ENCODE data around the gene SPINK5. TPM values are rescaled to one million over a fixed set of nuclear protein-coding genes. Genes with fewer than 3 reads are reported as not detected.

The SPINK5 gene, protein sequence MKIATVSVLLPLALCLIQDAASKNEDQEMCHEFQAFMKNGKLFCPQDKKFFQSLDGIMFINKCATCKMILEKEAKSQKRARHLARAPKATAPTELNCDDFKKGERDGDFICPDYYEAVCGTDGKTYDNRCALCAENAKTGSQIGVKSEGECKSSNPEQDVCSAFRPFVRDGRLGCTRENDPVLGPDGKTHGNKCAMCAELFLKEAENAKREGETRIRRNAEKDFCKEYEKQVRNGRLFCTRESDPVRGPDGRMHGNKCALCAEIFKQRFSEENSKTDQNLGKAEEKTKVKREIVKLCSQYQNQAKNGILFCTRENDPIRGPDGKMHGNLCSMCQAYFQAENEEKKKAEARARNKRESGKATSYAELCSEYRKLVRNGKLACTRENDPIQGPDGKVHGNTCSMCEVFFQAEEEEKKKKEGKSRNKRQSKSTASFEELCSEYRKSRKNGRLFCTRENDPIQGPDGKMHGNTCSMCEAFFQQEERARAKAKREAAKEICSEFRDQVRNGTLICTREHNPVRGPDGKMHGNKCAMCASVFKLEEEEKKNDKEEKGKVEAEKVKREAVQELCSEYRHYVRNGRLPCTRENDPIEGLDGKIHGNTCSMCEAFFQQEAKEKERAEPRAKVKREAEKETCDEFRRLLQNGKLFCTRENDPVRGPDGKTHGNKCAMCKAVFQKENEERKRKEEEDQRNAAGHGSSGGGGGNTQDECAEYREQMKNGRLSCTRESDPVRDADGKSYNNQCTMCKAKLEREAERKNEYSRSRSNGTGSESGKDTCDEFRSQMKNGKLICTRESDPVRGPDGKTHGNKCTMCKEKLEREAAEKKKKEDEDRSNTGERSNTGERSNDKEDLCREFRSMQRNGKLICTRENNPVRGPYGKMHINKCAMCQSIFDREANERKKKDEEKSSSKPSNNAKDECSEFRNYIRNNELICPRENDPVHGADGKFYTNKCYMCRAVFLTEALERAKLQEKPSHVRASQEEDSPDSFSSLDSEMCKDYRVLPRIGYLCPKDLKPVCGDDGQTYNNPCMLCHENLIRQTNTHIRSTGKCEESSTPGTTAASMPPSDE
- total RNA-seq (2014; rRNA removed) (not detected in 2 replicates), Bru-seq, nascent RNA (percentile 25 among the genes with signal in this experiment), BruChase-seq, experiment 1, labeled RNA remaining after a 6-hour chase (percentile 20 among the genes with signal in this experiment), BruChase-seq, experiment 2, labeled RNA remaining after a 2-hour chase (percentile 35 among the genes with signal in this experiment)
- long read RNA-seq, partial matches to known transcripts = 0 of 1 reads
- long read RNA-seq, other reads (novel, unspliced or antisense) = 1 of 1 reads

DNA sequence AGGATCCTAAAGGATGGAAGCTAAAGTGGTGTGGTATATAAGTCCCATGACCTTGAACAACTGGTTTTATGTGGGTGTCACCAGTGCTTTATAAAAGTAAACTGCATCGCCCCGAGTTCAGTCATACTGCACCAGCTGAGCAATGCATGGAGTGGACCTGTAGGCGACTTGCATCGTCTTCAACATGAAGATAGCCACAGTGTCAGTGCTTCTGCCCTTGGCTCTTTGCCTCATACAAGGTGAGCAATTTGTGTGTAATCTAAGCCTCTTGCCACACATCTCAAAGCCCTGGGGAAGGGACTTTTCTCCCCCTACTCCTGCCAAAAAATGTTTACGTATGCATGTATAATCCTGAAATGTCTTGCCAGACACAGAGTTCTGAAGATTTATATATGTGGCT lies at the start of gene SPINK5:
SPINK5 (plus strand) TSS at position 120 of the 400 bp plus-strand sequence; CDS start at position 185, 65 bp downstream.
- Histone ChIP-seq H4K20me1 (ENCODE audit: low read length) (no peaks in the 10 kb centered on the region), H3K27ac (ENCODE audit: low read length) (no peak within 1 kb of the TSS), H3K4me1 (ENCODE audit: insufficient read depth, low read length) (peaks cover 3% of the 10 kb centered on the region; the same call in 1 of the 2 replicates), H3F3A (ENCODE audit: low read length, unreplicated experiment) (no peaks in the 10 kb centered on the region), H3K4me3 (ENCODE audit: low read length) (no peak within 1 kb of the TSS), H3K36me3 (ENCODE audit: low read depth, low read length) (no peaks in the 10 kb centered on the region), H3K27me3 (ENCODE audit: low read length) (no peaks in the 10 kb centered on the region), H3K79me2 (ENCODE audit: low read length) (no peaks in the 10 kb centered on the region), H2AFZ (ENCODE audit: low read length) (no peak within 1 kb of the TSS), H3K9me3 (ENCODE audit: low read length) (no peaks in the 10 kb centered on the region), H3K9me2 (replicated peaks; ENCODE audit: low read length) (no peaks in the 10 kb centered on the region), H3K4me2 (ENCODE audit: low read length) (no peak within 1 kb of the TSS), H3K9ac (ENCODE audit: low read length) (no peak within 1 kb of the TSS)
- DNase-seq = peak; percentile 20
- POLR2A ChIA-PET (ENCODE audit: unreplicated experiment) = no interaction called here
- CTCF ChIA-PET = no interaction called here
- no peak for ATAC-seq
- intact Hi-C loops (cut with micrococcal nuclease) = no loop called here
- TF ChIP-seq EZH2phosphoT487 (IDR thresholded peaks at IDR 0.05; ENCODE audit: borderline replicate concordance, low read length) (no peak), EZH2 (IDR thresholded peaks at IDR 0.05; ENCODE audit: low read length, unreplicated experiment) (no peak)
- TF ChIP-seq, protein P1, sequence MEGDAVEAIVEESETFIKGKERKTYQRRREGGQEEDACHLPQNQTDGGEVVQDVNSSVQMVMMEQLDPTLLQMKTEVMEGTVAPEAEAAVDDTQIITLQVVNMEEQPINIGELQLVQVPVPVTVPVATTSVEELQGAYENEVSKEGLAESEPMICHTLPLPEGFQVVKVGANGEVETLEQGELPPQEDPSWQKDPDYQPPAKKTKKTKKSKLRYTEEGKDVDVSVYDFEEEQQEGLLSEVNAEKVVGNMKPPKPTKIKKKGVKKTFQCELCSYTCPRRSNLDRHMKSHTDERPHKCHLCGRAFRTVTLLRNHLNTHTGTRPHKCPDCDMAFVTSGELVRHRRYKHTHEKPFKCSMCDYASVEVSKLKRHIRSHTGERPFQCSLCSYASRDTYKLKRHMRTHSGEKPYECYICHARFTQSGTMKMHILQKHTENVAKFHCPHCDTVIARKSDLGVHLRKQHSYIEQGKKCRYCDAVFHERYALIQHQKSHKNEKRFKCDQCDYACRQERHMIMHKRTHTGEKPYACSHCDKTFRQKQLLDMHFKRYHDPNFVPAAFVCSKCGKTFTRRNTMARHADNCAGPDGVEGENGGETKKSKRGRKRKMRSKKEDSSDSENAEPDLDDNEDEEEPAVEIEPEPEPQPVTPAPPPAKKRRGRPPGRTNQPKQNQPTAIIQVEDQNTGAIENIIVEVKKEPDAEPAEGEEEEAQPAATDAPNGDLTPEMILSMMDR (conservative IDR thresholded peaks at IDR 0.05; ENCODE audit: low read depth, low read length) = no peak
- no TSS peak for BruUV-seq (replicated peaks)

DNA sequence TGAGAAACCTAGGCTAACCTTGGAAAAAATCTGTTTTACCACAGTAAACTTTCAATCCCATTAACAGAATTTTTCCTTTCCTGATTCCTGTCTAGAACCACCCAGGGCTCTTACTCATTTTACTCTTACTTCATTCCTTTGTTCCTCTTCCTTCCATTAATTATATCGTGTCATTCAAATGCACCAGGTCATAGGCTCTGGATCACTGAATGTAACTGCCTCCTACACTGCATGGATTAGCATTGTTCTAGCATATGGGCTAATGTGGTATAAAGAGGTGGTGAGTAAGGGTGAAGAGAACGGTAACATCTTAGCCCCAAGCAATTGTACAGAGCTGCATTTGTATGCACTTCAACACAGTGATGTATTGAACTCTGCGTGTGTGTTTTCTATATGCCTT lies 49.5 kb upstream of the SPINK5 start:
- no peak overlapping the region for H3K4me3 ChIP-seq (ENCODE audit: low read length)
- H3K27me3 ChIP-seq (ENCODE audit: low read length) = no peaks in the 10 kb centered on the region
- no peaks in the 10 kb centered on the region for H3K79me2 ChIP-seq (ENCODE audit: low read length)
- no TSS peak for BruUV-seq (replicated peaks)
- H3K36me3 ChIP-seq (ENCODE audit: low read depth, low read length) = no peaks in the 10 kb centered on the region
- ATAC-seq (no peak), DNase-seq (peak; percentile 45)
- H4K20me1 ChIP-seq (ENCODE audit: low read length) = no peaks in the 10 kb centered on the region
- intact Hi-C loops (cut with micrococcal nuclease) = no loop called here
- ChIA-PET POLR2A (ENCODE audit: unreplicated experiment) (no interaction called here), CTCF (no interaction called here)
- H3K4me1 ChIP-seq (ENCODE audit: insufficient read depth, low read length) = peaks cover 51% of the 10 kb centered on the region
- no peak overlapping the region for H2AFZ ChIP-seq (ENCODE audit: low read length)
- TF ChIP-seq, protein P1 (conservative IDR thresholded peaks at IDR 0.05; ENCODE audit: low read depth, low read length) = no peak
- no peak for TF ChIP-seq EZH2 (IDR thresholded peaks at IDR 0.05; ENCODE audit: low read length, unreplicated experiment)
- TF ChIP-seq EZH2phosphoT487 (IDR thresholded peaks at IDR 0.05; ENCODE audit: borderline replicate concordance, low read length) = no peak
- H3K9ac ChIP-seq (ENCODE audit: low read length) = no peak overlapping the region
- no peaks in the 10 kb centered on the region for H3K9me2 ChIP-seq (replicated peaks; ENCODE audit: low read length)
- H3K4me2 ChIP-seq (ENCODE audit: low read length) = no peak overlapping the region
- H3K9me3 ChIP-seq (ENCODE audit: low read length) = no peaks in the 10 kb centered on the region
- peaks cover 6% of the 10 kb centered on the region for H3F3A ChIP-seq (ENCODE audit: low read length, unreplicated experiment)
- no peak overlapping the region for H3K27ac ChIP-seq (ENCODE audit: low read length)
